Activated T-cell treated with anti-CD3 and anti-CD28 coated beads for 1 hour (primary cell): ENCODE data around the gene EFNA3.

Source experiments
- DNase-seq: peaks from one replicate; pipeline ENCODE4 v3.0.0-alpha.2; 2020; ENCODE audit warnings: low read depth

Gene EFNA3

GRCh38 chr1:155133799-155134281, 55.2 kb downstream of the EFNA3 start:
- no peak for DNase-seq

GRCh38 chr1:155134322-155134721, 55.7 kb downstream of the EFNA3 start:
- DNase-seq, result no peak

DNA sequence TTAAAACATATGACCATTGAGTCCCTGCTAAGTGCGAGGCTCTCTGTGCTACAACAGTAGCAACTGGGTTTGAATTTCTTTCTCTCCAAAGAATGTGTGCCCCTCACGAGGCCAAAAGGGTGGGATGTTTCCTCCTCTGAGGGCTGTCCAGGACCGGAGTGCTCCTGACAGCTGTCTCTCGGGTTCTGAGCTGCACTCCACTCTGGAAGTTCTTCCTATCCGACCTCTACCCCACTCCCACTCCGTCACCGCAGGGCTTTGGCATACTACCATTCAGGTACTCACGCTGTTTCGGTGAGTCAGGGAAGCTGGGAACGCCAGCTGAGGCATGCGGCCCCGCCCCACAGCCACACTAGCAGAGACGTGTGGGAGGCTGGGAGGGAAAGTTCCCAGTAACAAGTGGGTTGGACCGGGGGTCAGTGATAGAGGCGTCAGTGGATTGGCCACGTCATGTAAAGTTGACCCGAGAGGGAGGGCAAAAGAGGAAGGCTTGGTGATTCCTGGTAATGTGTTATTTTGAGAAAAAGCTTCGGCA, 56.3 kb downstream of the EFNA3 start:
- peak; percentile 14 for DNase-seq

DNA sequence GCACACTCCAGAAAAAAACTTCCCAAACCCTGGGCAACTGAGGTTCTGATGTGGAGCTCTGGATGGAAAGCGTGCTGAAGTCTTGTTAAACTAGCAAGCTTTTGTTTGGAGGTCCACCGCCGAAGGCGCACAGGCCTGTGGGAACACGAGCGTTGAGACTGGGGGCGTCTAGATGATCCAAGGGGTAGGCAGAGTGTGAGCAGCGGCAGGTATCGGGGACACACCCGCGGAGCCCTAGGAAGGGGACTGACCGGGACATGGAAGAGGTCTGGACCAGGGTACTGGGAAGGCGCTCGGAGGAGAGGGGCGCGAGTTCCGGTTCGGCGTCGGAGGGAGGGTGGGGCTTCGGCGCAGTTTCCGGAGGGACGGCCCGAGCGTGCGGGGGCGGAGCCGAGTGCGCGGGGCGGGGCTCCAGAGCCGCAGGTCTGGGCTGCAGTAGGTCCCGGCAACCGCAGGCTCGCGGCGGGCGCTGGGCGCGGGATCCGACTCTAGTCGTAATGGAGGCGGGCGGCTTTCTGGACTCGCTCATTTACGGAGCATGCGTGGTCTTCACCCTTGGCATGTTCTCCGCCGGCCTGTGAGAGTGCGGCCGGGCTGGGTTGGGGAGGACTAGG, 56.9 kb downstream of the EFNA3 start, which contains the start of gene SLC50A1:
SLC50A1 (plus strand) TSS at position 438 of the 614 bp plus-strand sequence; CDS start at position 498, 60 bp downstream.
- DNase-seq, result peak; percentile 84

GRCh38 chr1:155136748-155137147, 58.1 kb downstream of the EFNA3 start:
- no peak for DNase-seq
